Right atrium auricular region (tissue), 2 donors: ENCODE results near the gene HELZ2. TPM values are rescaled to one million over a fixed set of nuclear protein-coding genes. Genes with fewer than 3 reads are reported as not detected.

Source experiments
- DNase-seq: peaks from one replicate; pipeline ENCODE4 v3.0.0-alpha.2; 2019; ENCODE audit warnings: low spot score
- H3K27ac ChIP-seq, 2 donors: fragments of 200-600 bp; sonication (generic); 1 replicate in 1 of 2; 2 replicates in 1 of 2; pipeline ENCODE4 v1.5.1; 2016 to 2019
- H3K27me3 ChIP-seq, 2 donors: fragments of 200-600 bp; sonication (generic); one replicate each; pipeline versions ENCODE4 v1.5.1 to v1.6.0; 2017 to 2019
- H3K36me3 ChIP-seq: fragments of 200-600 bp; sonication (generic); one replicate; pipeline ENCODE4 v1.5.1; 2016
- H3K4me1 ChIP-seq, 2 donors: fragments of 200-600 bp; sonication (generic); one replicate each; pipeline versions ENCODE4 v1.5.1 to v1.6.0; 2017 to 2019
- H3K4me3 ChIP-seq, 2 donors: fragments of 200-600 bp; sonication (generic); 1 replicate in 1 of 2; 2 replicates in 1 of 2; pipeline ENCODE4 v1.5.1; 2017 to 2019; ENCODE audit warnings: mild to moderate bottlenecking in 1 of 2, moderate library complexity in 1 of 2
- H3K9me3 ChIP-seq, 2 donors: fragments of 200-600 bp; sonication (generic); one replicate each; pipeline ENCODE4 v1.5.1; 2019
- total RNA-seq, 2 donors: library from RNA; depleted of rRNA; stranded (reverse); fragments of >200 nt; gene quantifications; one replicate each; pipeline ENCODE4 v1.1.0, GENCODE V29; 2016
- TF ChIP-seq, protein P1 (sequence below), 2 donors: fragments of 200-600 bp; sonication (generic); IDR thresholded peaks; one replicate each; pipeline ENCODE4 v1.5.1; 2019; ENCODE audit warnings: antibody characterized with exemption in 2 of 2

The HELZ2 gene
- total RNA-seq, 2 donors from 2014 or later = 12.5 to 21.5 TPM

DNA sequence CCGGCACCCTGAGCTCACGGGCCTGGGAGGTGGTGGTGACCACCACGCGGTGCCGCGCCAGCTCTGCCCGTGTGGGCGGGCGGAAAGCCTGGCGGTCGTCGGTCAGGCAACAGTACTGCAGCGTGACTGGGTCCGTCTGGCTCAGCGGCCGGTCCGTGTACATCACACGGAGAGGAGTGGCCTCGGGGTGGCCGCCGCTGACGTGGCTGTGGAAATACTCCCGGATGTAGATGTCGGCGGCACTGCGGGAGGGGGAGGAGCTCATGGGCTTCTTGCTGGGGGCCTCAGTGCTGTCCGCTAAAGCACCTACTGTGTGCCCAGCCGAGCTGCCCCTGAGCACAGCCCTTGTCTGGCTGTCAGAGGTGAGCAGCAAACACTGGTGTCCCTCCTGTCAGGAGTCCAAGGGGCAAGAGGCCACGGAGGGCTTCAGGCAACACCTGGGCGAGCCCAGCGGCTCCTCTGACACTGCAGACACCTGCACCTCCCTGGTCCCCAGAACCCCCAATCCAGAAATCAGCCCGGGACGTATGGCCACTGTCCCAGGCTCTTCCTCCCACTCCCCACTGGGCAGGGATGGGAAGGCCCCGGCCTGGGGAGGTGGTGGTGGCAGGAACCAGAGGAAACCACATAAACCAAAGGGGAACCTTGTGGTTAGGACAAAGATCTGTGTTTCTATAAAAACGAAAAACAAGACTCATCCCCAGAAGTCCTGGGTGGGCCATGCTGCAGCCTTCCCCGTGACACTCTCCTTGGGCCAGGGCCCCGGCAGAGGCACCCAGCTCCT is 6.5 kb downstream of the HELZ2 start:
- no peaks in the 10 kb centered on the region for H3K9me3 ChIP-seq
- DNase-seq = no peak
- no peak overlapping the region for H3K27ac ChIP-seq

DNA sequence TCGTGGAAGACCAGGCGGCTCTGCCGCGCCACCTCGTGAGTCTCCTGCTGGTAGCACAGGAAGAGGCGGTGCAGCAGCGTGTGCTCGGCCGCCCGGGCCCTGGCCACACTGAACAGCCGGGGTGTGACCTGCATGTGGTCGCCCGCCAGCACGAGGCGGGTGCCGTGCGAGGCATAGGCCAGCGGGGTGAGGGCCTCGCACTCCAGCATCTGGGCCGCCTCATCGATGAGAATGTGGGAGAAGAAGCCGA is 7.0 kb downstream of the HELZ2 start:
- H3K4me3 ChIP-seq = no peak overlapping the region
- H3K36me3 ChIP-seq = peaks cover 40% of the 10 kb centered on the region
- DNase-seq = no peak
- H3K27ac ChIP-seq = no peak overlapping the region
- no peaks in the 10 kb centered on the region for H3K4me1 ChIP-seq
- no peaks in the 10 kb centered on the region for H3K27me3 ChIP-seq
- H3K9me3 ChIP-seq = no peaks in the 10 kb centered on the region
- TF ChIP-seq, protein P1, sequence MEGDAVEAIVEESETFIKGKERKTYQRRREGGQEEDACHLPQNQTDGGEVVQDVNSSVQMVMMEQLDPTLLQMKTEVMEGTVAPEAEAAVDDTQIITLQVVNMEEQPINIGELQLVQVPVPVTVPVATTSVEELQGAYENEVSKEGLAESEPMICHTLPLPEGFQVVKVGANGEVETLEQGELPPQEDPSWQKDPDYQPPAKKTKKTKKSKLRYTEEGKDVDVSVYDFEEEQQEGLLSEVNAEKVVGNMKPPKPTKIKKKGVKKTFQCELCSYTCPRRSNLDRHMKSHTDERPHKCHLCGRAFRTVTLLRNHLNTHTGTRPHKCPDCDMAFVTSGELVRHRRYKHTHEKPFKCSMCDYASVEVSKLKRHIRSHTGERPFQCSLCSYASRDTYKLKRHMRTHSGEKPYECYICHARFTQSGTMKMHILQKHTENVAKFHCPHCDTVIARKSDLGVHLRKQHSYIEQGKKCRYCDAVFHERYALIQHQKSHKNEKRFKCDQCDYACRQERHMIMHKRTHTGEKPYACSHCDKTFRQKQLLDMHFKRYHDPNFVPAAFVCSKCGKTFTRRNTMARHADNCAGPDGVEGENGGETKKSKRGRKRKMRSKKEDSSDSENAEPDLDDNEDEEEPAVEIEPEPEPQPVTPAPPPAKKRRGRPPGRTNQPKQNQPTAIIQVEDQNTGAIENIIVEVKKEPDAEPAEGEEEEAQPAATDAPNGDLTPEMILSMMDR (IDR thresholded peaks at IDR 0.05) = no peak

More for the DNA sequence above, 6.5 kb downstream of the HELZ2 start:
- no peaks in the 10 kb centered on the region for H3K4me1 ChIP-seq
- H3K4me3 ChIP-seq = no peak overlapping the region
- H3K27me3 ChIP-seq = no peaks in the 10 kb centered on the region
- TF ChIP-seq, protein P1 (IDR thresholded peaks at IDR 0.05) = no peak
- H3K36me3 ChIP-seq = peaks cover 40% of the 10 kb centered on the region

DNA sequence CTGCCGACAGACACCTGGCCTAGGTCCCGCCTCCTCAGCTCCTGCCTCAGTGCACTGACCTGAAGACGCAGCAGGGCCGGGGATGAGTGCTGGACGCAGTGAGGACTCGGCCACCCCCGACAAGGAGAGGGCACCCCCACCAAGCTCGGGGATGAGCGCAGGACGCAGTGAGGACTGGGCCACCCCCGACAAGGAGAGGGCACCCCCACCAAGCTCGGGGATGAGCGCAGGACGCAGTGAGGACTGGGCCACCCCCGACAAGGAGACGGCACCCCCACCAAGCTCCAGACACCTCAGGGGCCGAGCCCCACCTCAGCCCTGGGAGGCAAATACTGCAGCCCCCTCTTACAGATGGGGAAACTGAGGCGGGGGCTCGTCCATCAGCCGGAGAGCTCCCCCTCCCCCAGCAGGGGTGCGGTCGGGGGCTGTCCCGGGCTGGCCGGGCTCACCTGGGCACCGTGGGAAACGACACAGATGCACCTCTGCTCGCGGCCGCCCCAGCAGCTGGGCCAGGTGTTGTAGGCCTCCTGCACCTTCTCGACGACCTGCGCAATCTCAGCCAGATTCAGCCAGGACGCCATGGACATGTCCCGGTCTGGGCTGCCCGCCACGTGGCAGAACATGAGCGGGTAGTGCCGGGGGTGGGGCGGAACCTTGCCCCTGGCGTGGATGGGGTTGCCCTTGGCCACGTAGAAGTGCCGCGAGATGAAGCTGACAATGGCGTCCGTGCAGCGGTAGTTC is 7.5 kb downstream of the HELZ2 start:
- peaks cover 43% of the 10 kb centered on the region for H3K36me3 ChIP-seq
- TF ChIP-seq, protein P1 (IDR thresholded peaks at IDR 0.05) = no peak

DNA sequence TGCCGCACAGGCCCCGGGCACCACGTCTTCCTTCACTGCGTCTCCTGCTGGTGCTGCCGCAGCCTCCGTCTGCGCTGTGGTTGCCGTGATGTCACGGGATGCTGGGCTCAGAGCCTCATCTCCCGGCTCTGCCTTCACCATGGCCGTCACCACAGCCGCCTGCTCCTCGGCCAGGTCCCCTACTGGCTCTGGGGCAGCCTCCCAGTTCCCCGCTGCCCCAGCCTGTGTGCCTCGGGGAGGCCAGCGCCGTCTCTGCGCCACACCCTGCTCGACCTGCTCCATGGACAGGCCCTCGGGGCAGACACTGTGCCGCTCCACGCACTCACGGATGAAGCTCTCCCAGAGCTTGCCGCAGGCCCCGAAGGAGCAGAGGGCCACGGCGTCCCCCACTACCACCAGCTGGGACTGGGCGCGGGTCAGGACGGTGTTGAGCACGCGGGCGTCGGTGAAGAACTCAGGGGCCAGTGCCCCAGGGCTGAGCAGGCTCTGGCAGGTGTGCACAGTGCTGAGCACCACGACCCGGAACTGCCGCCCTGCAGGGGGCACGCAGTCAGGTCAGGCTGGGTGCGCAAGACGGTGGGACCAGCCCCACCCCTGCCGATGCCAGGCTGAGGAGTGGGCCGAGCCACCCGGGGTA is 8.2 kb downstream of the HELZ2 start:
- Histone ChIP-seq H3K4me3 (no peak overlapping the region), H3K4me1 (no peaks in the 10 kb centered on the region), H3K36me3 (peaks cover 50% of the 10 kb centered on the region), H3K9me3 (no peaks in the 10 kb centered on the region), H3K27me3 (no peaks in the 10 kb centered on the region), H3K27ac (no peak overlapping the region)
- DNase-seq = no peak
- TF ChIP-seq, protein P1 (IDR thresholded peaks at IDR 0.05) = no peak

More for the DNA sequence above, 7.5 kb downstream of the HELZ2 start:
- Histone ChIP-seq H3K4me3 (no peak overlapping the region), H3K27ac (no peak overlapping the region), H3K9me3 (no peaks in the 10 kb centered on the region), H3K4me1 (no peaks in the 10 kb centered on the region), H3K27me3 (no peaks in the 10 kb centered on the region)
- DNase-seq = no peak

DNA sequence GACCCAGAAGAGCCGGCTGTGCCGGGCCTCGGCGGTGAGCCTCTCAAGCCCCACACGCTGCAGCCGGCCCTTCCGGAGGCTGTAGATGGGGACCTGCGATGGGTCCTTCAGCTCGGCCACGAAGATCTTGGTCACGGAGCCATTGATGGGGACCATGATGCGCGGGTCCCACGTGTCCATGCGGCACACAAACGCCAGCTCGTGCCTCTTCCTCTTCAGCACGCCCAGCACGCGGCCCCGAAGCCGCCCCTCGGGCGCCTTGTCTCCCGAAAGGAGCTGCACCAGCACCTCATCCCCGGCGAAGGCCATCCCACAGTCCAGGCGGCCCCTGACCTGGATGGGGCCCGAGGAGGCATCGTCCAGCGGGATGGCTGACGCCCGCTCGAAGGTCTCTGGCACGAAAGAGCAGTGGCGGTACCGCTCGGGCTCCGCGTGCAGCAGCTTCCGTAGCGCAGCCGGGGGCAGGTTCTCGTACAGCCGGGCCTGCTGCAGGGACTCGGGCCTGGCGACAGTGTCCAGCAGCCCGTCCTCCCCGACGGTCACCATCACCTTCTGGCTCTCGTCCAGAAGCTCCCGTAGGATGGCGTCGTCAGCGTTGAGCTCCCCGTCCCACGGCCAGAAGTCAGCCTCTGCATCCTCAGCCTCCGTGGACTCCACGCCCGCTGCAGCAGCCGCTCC is 8.9 kb downstream of the HELZ2 start:
- TF ChIP-seq, protein P1 (IDR thresholded peaks at IDR 0.05) = no peak
- Histone ChIP-seq H3K27me3 (no peaks in the 10 kb centered on the region), H3K36me3 (peaks cover 57% of the 10 kb centered on the region), H3K4me1 (no peaks in the 10 kb centered on the region), H3K4me3 (no peak overlapping the region), H3K27ac (no peak overlapping the region), H3K9me3 (no peaks in the 10 kb centered on the region)
- DNase-seq = no peak
